ENCODE results near the gene UBA1. TPM values are rescaled to one million over a fixed set of nuclear protein-coding genes. Genes with fewer than 3 reads are reported as not detected.

The UBA1 gene
- total RNA-seq, 1 donor from 2014 or later: 235 TPM

DNA sequence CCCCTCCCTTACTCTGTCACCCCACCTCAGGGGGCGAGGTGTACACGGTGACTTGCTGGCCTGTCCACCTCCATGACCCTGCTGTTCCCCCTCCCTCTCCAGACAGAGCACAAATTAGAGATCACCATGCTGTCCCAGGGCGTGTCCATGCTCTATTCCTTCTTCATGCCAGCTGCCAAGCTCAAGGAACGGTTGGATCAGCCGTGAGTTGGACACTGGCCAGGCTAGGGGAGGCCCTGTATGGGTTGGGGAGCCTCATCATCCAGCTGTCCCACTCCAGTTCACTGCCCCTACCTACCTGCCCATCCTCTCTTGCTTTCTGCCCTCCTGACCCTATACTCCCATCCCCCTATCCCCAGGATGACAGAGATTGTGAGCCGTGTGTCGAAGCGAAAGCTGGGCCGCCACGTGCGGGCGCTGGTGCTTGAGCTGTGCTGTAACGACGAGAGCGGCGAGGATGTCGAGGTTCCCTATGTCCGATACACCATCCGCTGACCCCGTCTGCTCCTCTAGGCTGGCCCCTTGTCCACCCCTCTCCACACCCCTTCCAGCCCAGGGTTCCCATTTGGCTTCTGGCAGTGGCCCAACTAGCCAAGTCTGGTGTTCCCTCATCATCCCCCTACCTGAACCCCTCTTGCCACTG lies 20.9 kb downstream of the UBA1 start:
- no peaks in the 10 kb centered on the region for H3K9me3 Mint-ChIP-seq
- ChIA-PET CTCF (no interaction called here), POLR2A (no interaction called here)
- H3K4me1 Mint-ChIP-seq: peaks cover 21% of the 10 kb centered on the region
- no peaks in the 10 kb centered on the region for H3K27me3 Mint-ChIP-seq
- intact Hi-C loops (cut with micrococcal nuclease): loop anchor here (5.0 kb wide), 1 partner anchor 438 kb away; the partner anchor contains the start of gene ELK1
- peaks cover 74% of the 10 kb centered on the region for H3K36me3 Mint-ChIP-seq (ENCODE audit: low read depth)
- no peak overlapping the region for H3K4me3 Mint-ChIP-seq
- no peak for TF ChIP-seq CTCF (IDR thresholded peaks at IDR 0.05)
- ATAC-seq (ENCODE audit: low read depth) (no peak), DNase-seq (no peak)
- H3K27ac Mint-ChIP-seq: no peak overlapping the region

- ChIA-PET POLR2A (interaction anchor here (1.0 kb wide), 1 partner anchor 18 kb away, joined by 5 read pairs; the partner anchor contains the start of gene USP11), CTCF (no interaction called here)
- ATAC-seq (ENCODE audit: low read depth): no peak
- Mint-ChIP-seq H3K9me3 (no peaks in the 10 kb centered on the region), H3K27me3 (no peaks in the 10 kb centered on the region), H3K4me1 (peaks cover 29% of the 10 kb centered on the region), H3K4me3 (no peak overlapping the region), H3K27ac (no peak overlapping the region), H3K36me3 (ENCODE audit: low read depth) (peaks cover 70% of the 10 kb centered on the region)
- intact Hi-C loops (cut with micrococcal nuclease): loop anchor here (5.0 kb wide), 1 partner anchor 437 kb away; the partner anchor contains the start of gene ELK1
- no peak for DNase-seq
- no peak for TF ChIP-seq CTCF (IDR thresholded peaks at IDR 0.05)
These were observed 21.8 kb downstream of the UBA1 start for GRCh38 chrX:47215291-47215900.

DNA sequence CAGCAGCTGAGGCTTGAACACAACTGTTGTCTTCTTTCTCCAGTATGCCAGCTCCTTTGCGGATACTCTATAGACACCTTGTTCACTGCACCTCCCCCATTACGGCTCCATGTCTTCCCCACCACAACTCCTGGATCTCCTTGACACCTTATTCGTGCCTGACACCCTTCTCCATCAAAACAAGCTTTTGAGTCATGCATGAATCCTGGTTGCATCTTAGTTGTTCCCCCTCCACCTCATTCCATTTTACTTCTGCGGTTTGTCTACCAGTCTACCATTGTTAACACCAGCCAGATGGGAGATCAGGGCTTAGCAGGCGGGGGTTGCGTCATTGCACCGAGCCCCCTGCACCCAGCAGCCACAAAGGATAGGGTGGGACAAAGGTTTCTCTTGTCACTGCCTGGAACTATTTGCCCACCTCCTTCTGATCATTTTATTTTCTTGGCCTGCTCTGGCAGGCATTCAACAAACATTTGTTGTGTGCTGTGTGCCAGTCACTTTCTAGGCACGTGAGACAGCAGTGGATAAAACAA lies 22.8 kb downstream of the UBA1 start:
- no peak overlapping the region for H3K4me3 Mint-ChIP-seq
- TF ChIP-seq CTCF (IDR thresholded peaks at IDR 0.05): no peak
- H3K4me1 Mint-ChIP-seq: peaks cover 38% of the 10 kb centered on the region
- no peaks in the 10 kb centered on the region for H3K9me3 Mint-ChIP-seq
- intact Hi-C loops (cut with micrococcal nuclease): loop anchor here (5.0 kb wide), 1 partner anchor 436 kb away; the partner anchor contains the start of gene ELK1
- DNase-seq (no peak), ATAC-seq (ENCODE audit: low read depth) (no peak)
- H3K36me3 Mint-ChIP-seq (ENCODE audit: low read depth): peaks cover 60% of the 10 kb centered on the region
- POLR2A ChIA-PET: interaction anchor here (0.7 to 3.0 kb wide), 4 partner anchors 16 to 307 kb away, joined by 3 to 20 read pairs (median 4); partner anchors contain the start of gene USP11
- H3K27me3 Mint-ChIP-seq: no peaks in the 10 kb centered on the region
- H3K27ac Mint-ChIP-seq: peak overlapping the region; percentile 99
- CTCF ChIA-PET: no interaction called here

GRCh38 chrX:47217121-47217851 lies 23.7 kb downstream of the UBA1 start:
- peak overlapping the region; percentile 99 for H3K27ac Mint-ChIP-seq
- no peaks in the 10 kb centered on the region for H3K27me3 Mint-ChIP-seq
- no peaks in the 10 kb centered on the region for H3K9me3 Mint-ChIP-seq
- ChIA-PET POLR2A (interaction anchor here (0.6 to 3.6 kb wide), 18 partner anchors 12 to 343 kb away, joined by 3 to 53 read pairs (median 4); partner anchors contain the start of genes ARAF, NDUFB11, RBM10 and USP11), CTCF (interaction anchor here (1.0 to 1.5 kb wide), 4 partner anchors 21 to 306 kb away, joined by 3 to 4 read pairs (median 4); no protein-coding TSS in a partner anchor)
- intact Hi-C loops (cut with micrococcal nuclease): loop anchor here (5.0 kb wide), 1 partner anchor 435 kb away; the partner anchor contains the start of gene ELK1
- TF ChIP-seq CTCF (IDR thresholded peaks at IDR 0.05): no peak
- H3K4me3 Mint-ChIP-seq: peak overlapping the region; percentile 92
- peaks cover 40% of the 10 kb centered on the region for H3K4me1 Mint-ChIP-seq
- ATAC-seq (ENCODE audit: low read depth) (no peak), DNase-seq (no peak)
- peaks cover 54% of the 10 kb centered on the region for H3K36me3 Mint-ChIP-seq (ENCODE audit: low read depth)

Data from activated B cell treated with CpG ODN at 0.5 μM for 24 hours (primary cell).